Transverse colon (tissue), 3 donors: ENCODE results near the gene ZNF490.

Experiments used
- EP300 ChIP-seq: sonication (generic); formaldehyde crosslinking; IDR thresholded peaks from one replicate; pipeline ENCODE4 v1.6.1; 2017; ENCODE audit warnings: antibody characterized with exemption, low read depth
- POLR2A ChIP-seq: fragments of 450-650 bp; IDR thresholded peaks from one replicate; pipeline ENCODE4 v1.6.1; 2016; ENCODE audit warnings: antibody characterized with exemption, mild to moderate bottlenecking, moderate library complexity
- TF ChIP-seq, protein P1 (sequence below), 5 experiments: fragments of 200-600 bp in 3 of 5; fragments of 450-650 bp in 2 of 5; sonication (generic) in 3 of 5; IDR thresholded peaks; 1 replicate in 2 of 5; 2 replicates in 3 of 5; pipeline ENCODE4 v1.5.1; 2016 to 2017; ENCODE audit warnings: antibody characterized with exemption in 5 of 5, inconsistent platforms in 3 of 5, mild to moderate bottlenecking in 2 of 5, moderate library complexity in 1 of 5

DNA sequence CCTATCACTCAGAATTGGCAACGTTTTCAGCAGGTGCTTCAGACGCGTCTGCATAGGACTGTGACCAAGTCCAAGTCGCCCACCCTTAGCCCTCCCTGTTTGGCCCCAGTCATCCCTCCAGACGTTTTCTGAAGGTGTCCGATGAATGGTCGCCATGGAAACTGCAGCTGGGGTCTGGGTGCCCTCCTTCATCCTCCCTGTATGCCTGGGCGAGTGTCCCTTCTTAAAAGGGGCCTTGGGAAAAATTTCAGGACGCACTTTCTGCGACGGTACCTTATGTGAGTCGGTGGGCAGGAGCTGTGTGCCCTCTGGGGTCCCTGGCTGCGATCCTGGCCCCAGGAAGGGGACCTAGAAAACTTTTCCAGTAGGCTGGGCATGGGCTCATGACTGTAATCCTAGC lies 30.8 kb upstream of the ZNF490 start:
- TF ChIP-seq, protein P1, sequence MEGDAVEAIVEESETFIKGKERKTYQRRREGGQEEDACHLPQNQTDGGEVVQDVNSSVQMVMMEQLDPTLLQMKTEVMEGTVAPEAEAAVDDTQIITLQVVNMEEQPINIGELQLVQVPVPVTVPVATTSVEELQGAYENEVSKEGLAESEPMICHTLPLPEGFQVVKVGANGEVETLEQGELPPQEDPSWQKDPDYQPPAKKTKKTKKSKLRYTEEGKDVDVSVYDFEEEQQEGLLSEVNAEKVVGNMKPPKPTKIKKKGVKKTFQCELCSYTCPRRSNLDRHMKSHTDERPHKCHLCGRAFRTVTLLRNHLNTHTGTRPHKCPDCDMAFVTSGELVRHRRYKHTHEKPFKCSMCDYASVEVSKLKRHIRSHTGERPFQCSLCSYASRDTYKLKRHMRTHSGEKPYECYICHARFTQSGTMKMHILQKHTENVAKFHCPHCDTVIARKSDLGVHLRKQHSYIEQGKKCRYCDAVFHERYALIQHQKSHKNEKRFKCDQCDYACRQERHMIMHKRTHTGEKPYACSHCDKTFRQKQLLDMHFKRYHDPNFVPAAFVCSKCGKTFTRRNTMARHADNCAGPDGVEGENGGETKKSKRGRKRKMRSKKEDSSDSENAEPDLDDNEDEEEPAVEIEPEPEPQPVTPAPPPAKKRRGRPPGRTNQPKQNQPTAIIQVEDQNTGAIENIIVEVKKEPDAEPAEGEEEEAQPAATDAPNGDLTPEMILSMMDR (IDR thresholded peaks at IDR 0.05), result no peak
- TF ChIP-seq POLR2A, result no peak
- no peak for TF ChIP-seq EP300
